NCI-H510A treated with DMSO at 0.1 percent for 48 hours (cell line): ENCODE results near the gene TIFAB.

ENCODE experiments used
- DNase-seq: peaks from one replicate; lab custom pipeline; 2025; lab: John Stamatoyannopoulos, UW

Gene TIFAB

GRCh38 chr5:135425641-135426040, 26.5 kb downstream of the TIFAB start:
- DNase-seq, result no peak

- no peak for DNase-seq
Observed at GRCh38 chr5:135423846-135424168, 28.3 kb downstream of the TIFAB start.

GRCh38 chr5:135423146-135423845, 28.9 kb downstream of the TIFAB start:
- no peak for DNase-seq

- DNase-seq, result no peak
Observed at GRCh38 chr5:135422419-135422818, 29.7 kb downstream of the TIFAB start.

GRCh38 chr5:135417083-135417482, 35.1 kb downstream of the TIFAB start:
- DNase-seq, result no peak

- DNase-seq, result no peak
Observed at GRCh38 chr5:135405082-135405481, 47.1 kb downstream of the TIFAB start.

GRCh38 chr5:135402031-135402430, 50.1 kb downstream of the TIFAB start:
- DNase-seq, result no peak

- peak; percentile 21 for DNase-seq
Observed at GRCh38 chr5:135400866-135401265, 51.3 kb downstream of the TIFAB start.

- DNase-seq, result no peak
Observed at GRCh38 chr5:135399794-135400542, 52.2 kb downstream of the TIFAB start.

GRCh38 chr5:135398855-135399793, 53.0 kb downstream of the TIFAB start, which contains the start of gene MACROH2A1:
TSS of gene MACROH2A1 (minus strand) at chr5:135399231. CDS start at chr5:135389093, 10,138 bp downstream.
- peak; percentile 48 for DNase-seq

GRCh38 chr5:135398160-135398854, 53.8 kb downstream of the TIFAB start:
- DNase-seq, result peak; percentile 40
